Activated CD4-positive, alpha-beta T cell treated with anti-CD3 and anti-CD28 coated beads, Interleukin-10, Interleukin-2, amounts not matched to agents 100 ng/mL and 50 ng/mL, durations not matched to agents 16 hours and 8 hours (primary cell): ENCODE data around the gene IL11RA.
A peak's percentile ranks its signal among the peaks of the same experiment; 100 is the strongest.

Experiments
- DNase-seq: peaks from one replicate; pipeline ENCODE4 v3.0.0-alpha.2; 2020

The IL11RA gene

DNA sequence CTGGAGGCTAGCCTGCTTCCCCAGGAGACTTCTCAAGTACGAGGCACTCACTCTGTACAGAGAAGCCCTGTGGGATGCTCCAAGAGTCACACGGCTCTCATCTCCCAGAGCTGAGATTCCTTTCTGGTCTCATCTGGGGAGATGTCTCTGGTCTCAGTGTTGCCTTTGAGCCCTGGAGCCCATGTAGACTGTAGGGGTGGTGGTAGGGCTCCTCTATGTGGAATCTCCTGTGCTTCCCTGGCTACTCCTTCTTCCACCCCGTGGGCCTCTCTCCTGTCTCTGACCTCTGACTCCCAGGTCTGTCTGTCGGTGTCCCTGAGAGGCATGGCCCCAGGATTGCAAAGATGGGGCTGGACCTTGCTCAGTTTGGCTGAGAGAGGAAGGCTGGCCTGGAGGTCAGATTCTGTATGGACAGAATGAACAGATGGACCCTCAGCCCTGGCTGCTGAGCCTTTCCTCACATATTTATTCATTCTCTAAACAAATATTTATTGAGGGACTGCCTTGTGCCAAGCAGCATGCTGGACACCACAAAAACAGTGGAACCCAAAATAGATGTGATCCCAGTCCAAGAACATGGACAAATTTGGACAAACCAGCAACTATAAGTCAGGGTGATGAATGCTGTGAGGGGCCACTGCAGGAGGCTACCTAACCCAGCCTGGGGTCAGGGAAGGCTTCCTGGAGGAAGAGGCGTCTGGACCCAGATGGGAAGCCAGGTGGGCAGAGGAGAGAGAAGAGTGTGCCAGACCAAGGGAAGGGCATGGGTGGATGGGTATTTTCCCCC is 36.5 kb downstream of the IL11RA start:
- no peak for DNase-seq

DNA sequence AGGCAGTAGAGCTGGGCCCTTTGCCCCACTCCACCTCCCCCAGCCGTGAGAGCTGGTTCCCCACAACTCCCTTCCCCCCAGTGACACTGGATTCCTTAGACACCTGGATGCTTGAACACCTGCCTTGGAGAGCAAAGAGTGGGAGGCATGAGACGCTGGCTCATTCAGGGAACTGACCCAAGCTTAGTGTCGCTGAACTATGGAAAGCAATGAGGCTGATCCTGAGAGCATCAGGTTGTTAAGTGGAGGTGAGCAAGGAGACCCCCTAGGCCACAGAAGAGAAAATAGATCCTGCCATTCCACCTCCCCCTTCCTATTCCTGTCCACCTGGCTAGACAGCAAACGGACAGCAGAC is 37.1 kb downstream of the IL11RA start:
- DNase-seq: no peak

DNA sequence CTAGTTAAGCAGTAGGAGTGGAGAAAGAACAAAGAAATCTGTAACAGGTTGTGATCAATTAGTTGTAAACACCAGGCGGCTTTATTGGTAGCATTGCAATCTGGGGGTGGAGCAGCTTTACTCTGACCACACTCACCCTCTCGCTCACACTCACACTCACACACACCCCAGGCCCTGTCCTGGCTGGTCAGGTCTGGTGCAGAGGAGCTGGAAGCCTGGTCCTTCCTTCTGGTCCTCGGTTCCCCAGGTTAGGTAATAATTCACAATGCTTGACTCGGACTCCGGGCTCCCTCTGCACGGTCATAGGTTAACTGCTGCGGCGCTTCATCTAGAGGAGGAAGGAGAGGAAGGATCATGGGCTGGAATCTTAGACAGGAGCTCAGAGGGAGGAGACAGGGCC is 37.5 kb downstream of the IL11RA start:
- no peak for DNase-seq

DNA sequence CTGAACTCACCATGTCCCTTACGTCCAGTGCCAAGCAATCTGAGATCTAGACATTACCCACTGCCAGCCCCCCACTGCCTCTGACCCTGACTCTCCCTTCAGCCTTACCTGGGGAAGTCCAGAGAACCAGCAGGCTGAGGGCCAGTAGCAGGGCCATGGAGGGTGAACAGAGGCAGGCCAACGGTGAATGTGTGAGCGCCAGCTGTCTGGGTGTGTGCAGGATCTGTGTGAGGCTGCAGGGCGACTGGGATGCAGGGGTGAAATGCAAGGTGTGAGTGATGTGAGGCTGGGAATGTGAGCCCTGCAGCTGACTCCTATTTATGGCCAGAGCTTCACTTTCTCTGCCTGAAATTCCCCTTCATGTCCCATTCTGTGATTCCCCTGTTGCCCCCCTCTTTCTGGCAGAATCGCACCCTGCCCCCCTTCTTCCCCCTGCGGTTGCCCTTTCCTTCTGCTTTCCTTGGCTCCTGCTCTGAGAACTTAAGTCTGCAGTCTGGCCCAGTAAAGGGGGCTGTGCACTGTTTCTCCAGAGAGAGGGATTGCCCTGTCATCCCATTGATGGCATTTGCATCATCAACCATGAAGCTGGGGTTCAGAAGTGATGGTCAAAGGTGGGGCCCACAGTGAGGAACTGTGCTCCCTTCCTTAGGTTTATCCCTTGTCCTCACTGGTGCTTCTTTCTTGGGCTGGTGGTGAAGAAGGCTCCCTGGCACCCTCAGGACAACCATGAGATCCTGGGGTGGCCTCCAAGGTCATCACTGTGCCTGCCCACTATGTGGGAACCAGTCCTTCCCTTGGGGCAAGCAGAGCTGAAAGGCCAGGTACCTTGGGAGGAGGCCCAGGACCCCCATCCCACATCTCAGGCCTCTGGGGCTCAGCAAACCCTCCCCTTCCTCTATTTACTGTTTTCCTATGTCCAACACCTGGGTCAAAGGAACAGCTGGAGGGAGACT is 39.3 kb downstream of the IL11RA start, which contains the start of gene CCL19:
CCL19 (minus strand) TSS at position 294 of the 953 bp plus-strand sequence; CDS start at position 157, 137 bp downstream.
- DNase-seq: no peak

DNA sequence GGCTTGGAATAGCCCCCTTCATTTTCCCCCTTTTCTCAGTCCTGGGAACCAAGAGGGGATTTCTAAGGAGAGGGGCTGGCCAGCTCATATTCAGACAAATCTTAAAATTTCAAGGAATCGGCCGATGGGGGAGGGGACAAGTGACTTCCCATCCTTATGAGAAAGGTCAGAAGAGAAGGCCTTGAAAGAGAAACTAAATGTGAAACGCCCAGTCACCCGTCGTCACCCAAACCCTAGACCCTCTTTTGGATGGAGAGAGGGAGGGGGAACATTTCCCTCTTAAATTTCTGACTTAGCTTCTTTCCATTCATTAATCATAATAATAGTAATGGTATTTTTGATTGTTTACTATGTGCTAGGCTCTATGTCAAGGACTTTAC is 39.9 kb downstream of the IL11RA start:
- no peak for DNase-seq

DNA sequence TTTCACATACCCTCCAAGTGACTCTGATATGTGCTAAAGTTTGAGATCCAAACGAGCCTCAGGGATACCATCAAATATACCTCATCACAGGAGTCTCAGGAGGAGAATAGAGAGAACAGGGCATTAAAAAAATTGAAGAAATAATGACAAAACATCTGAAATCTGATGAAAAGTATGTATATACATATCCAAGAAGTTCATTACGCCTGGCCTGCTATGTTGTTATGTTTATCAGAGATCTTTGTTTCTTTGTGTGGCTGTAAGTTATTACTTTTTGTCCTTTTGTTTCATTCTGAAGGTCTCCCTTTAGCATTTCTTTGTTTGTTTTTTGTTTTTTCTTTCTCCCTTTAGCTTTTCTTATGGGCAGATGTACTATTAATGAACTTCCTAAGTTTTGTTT is 41.6 kb downstream of the IL11RA start:
- no peak for DNase-seq

DNA sequence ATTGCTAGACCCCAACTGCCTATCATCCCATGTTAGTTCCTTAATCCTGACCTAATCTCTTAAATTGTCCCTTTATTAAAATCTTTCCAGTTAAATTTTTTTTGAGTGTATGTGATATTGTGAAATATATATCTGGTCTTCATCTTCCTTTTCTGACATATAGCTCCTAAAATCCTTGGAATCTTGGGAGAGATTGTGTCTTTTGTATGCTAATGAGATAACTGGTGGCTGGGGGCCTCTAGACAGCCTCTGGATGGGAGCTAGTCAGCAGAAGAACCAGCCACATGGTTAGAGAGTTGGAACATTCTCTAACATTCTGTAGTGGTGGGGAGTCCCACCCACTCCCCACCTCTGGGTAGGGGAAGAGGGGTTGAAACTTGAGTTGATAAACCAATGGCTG is 42.8 kb downstream of the IL11RA start:
- DNase-seq: no peak

DNA sequence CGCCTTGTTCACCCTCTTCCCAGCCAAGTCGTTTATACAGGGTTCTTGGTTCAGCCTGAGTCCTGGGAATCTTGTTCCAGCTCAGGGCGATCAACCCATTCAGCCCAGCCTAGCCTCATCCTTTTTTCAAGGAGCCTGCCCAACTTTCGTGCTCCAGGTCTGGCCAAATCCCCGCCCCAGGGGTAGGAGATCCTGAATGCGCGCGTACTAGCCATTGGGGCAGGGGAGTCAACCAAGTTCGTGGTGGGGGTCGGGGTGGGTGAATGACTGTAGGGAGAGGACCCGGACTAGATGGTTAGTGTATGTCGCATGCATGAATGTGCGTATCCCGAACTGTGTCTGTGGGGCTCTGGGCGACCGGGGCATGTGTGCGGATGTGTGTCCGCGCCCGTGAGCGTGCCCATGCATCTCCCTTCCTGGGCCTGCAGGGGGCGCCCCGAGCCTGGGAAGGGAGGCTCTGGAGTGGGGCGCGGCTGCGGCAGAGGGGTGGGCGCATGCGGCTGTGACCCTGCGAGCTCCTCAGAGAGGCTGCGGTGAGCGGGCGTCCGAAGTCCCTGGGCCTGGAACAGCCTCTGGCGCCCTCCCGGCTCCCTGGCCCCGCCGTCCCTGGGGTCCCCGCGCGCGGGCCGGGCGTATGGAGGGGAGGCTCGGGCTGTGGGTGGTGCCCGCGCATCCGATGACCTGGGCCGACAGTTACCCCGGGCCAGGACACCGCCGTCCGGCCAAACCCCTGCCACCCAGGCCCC is 49.2 kb downstream of the IL11RA start:
- peak; percentile 81 for DNase-seq

DNA sequence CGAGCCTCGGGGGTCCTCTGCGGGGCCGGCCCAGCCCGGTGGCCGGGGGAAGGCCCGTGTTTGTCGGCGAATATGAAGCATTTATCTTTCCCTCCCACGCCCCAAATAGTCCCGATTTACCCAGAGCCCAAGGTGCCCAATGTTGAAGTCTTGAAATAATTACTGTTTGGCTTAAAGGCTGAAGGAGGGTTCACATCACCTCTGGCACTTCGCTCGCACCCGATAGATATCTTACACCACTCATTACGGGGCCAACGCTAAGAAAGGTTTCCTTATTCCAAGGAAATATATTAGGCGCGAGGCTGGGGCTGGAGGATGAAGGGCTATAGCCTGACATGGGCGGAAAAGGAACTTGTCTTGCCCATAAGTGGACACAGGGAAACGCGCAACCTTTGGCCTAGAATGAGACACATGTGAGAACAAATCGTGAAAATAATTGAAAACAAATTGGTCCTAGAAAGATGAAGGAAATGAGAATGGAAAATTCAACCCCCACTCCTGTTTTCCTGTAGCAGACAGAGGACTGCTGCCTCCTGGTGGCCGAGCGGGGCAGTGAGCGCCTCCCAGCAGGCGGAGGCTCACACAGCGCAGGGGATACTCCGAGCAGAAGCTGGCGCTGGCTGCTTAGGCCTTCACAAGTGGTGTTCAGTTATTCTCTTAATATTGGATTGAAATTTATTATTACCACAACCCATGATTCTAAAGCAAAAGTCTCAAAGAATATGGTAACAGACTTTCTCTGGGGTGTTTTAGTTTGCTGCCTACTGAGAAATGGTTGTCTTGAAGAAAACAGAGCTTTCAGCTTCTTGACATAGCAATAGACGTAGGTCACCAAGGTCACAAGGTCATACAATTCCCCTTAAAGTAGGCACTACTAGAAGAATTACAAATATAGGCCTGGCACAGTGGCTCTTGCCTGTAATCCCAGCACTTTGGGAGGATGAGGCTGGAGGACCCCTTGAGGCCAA is 50.1 kb downstream of the IL11RA start:
- peak; percentile 81 for DNase-seq

DNA sequence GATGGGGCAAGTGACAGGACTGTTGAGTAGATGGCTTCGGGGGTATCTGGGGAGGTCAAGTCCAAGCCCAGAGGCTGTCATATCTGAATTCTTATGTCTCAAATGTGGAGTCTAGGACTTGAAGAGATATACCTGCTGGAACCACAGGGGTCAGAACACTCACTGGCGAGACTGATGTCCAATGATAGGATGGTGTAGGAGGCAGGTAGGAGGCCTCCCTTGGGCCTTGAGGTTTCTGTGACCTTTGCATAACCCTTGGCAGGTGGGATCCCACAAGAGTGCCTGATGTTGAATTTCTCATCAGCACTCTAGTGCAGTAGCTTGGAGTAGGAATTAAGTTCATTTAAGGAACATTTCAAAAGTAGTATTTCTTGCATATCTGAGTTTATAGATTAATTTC is 55.1 kb downstream of the IL11RA start:
- DNase-seq: no peak

DNA sequence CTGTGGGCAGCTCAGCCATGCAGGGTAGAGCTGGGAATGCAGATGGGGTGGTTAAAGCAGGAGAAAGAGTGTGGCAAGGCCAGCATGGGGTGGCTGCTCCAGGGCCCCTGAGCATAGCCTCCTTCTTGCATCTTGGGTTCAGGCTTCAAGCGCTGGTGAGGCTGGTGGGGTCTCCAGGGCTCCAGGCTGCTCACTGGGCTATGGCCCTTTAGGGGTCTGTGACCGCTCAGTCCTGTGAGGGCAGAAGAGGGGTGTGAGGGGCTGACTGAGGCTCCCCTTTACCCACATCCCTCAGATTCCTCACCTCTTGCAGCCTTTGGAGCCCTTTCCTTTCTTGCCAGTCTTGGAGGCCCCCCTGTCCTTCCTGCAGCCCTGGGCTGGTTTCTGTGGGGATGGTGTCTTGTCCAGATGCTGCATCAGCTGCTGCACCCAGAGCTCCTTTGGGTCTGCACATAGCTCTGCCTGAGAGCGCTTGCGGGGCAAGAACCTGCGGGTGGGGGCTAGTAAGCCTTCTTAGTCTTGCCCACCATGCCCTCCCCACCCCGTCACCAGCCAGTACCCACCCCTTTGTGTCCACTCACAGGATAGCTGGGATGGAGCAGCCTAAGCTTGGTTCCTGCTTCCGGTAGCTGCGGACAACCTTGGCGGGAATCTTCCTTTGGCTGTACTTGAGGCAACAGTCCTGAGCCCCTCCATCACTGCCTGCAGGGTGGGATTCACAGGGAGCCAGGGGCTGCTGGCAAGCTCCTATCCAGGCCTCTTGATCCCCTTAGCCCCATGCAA is 57.4 kb downstream of the IL11RA start:
- no peak for DNase-seq

DNA sequence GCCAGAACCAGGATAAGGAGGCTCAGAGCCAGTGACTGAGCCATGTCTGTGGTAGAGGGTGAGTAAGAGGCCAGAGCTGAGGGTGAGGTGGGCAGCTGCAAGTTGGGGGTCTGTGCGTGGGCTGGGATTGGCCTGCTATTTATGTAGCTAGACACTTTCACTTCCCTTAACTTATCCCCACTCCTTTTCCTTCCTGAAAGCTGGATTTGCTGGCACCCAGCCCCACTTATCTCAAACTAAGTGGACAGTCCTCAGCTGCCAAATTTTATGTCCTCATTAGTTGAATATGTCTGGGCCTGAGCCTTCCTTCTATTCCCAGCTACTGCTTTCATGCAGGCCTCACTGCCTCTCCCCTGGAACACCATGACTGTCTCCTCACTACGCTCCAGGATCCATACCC is 58.0 kb downstream of the IL11RA start, which contains the start of gene CCL21:
CCL21 (minus strand) TSS at position 114 of the 400 bp plus-strand sequence; CDS start at position 44, 70 bp downstream.
- no peak for DNase-seq
